Measurements from ENCODE around the gene BHLHE23.
"Not testable (repeated sequence)": the region's sequence is repeated elsewhere in the genome, so short reads cannot be mapped to it uniquely, and the experiment has no call there.

BHLHE23 gene

GRCh38 chr20:63043348-63044203 is 36.8 kb upstream of the BHLHE23 start:
- no peak for DNase-seq (ENCODE audit: low spot score)

- DNase-seq (ENCODE audit: low spot score) = no peak
Measured at GRCh38 chr20:63042448-63043071, 35.8 kb upstream of the BHLHE23 start.

- DNase-seq (ENCODE audit: low spot score) = no peak
Measured at GRCh38 chr20:63041776-63042175, 35.0 kb upstream of the BHLHE23 start.

GRCh38 chr20:63037669-63038268 is 31.0 kb upstream of the BHLHE23 start:
- no peak for DNase-seq (ENCODE audit: low spot score)

GRCh38 chr20:63036291-63036690 is 29.5 kb upstream of the BHLHE23 start:
- no peak for DNase-seq (ENCODE audit: low spot score)

- DNase-seq (ENCODE audit: low spot score) = no peak
Measured at GRCh38 chr20:63035603-63036185, 28.9 kb upstream of the BHLHE23 start.

GRCh38 chr20:63034710-63035602 is 28.2 kb upstream of the BHLHE23 start:
- DNase-seq (ENCODE audit: low spot score) = not testable (repeated sequence)

- no peak for DNase-seq (ENCODE audit: low spot score)
Measured at GRCh38 chr20:63033794-63034709, 27.3 kb upstream of the BHLHE23 start.

GRCh38 chr20:63032861-63033793 is 26.4 kb upstream of the BHLHE23 start:
- DNase-seq (ENCODE audit: low spot score) = no peak

- no peak for DNase-seq (ENCODE audit: low spot score)
Measured at GRCh38 chr20:63032026-63032800, 25.4 kb upstream of the BHLHE23 start.

GRCh38 chr20:63031251-63032014 is 24.7 kb upstream of the BHLHE23 start:
- no peak for DNase-seq (ENCODE audit: low spot score)

- DNase-seq (ENCODE audit: low spot score) = no peak
Measured at GRCh38 chr20:63029358-63030121, 22.8 kb upstream of the BHLHE23 start.

GRCh38 chr20:63028461-63028921 is 21.7 kb upstream of the BHLHE23 start:
- no peak for DNase-seq (ENCODE audit: low spot score)

GRCh38 chr20:63027922-63028389 is 21.2 kb upstream of the BHLHE23 start:
- no peak for DNase-seq (ENCODE audit: low spot score)

- DNase-seq (ENCODE audit: low spot score) = no peak
Measured at GRCh38 chr20:63027221-63027921, 20.6 kb upstream of the BHLHE23 start.

GRCh38 chr20:63026582-63027165 is 19.9 kb upstream of the BHLHE23 start:
- DNase-seq (ENCODE audit: low spot score) = no peak
